ENCODE results near the gene KIAA1671. TPM values are rescaled to one million over a fixed set of nuclear protein-coding genes. Genes with fewer than 3 reads are reported as not detected.

KIAA1671 gene
- total RNA-seq, 3 donors from 2014 or later, result 71.3 to 131 (median 88.9) TPM

- DNase-seq (no peak), ATAC-seq (no peak)
- Histone ChIP-seq H3K36me3 (ENCODE audit: low read depth) (no peaks in the 10 kb centered on the region), H3K9me3 (no peaks in the 10 kb centered on the region), H3K4me3 (no peak overlapping the region), H3K4me1 (ENCODE audit: low read depth) (no peaks in the 10 kb centered on the region)
- intact Hi-C loops (cut with DNase I, micrococcal nuclease), result no loop called here
- TF ChIP-seq CTCF (IDR thresholded peaks at IDR 0.05), result no peak
Observed at GRCh38 chr22:25205847-25206246, 253.3 kb downstream of the KIAA1671 start.

DNA sequence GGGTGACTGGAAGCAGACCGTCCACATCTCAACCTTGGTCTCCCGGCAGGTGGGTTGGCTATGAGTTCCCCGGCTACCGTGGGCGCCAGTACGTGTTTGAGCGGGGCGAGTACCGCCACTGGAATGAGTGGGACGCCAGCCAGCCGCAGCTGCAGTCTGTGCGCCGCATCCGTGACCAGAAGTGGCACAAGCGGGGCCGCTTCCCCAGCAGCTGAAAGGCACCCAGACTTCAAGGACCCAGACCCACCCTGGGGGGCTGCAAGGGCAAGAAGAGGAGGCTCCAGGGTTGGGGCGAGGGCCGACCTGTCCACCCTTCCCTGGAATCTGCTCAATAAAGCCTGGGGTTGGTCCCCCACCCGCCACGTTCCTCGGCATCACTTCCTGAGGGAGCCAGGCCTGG is 254.5 kb downstream of the KIAA1671 start:
- intact Hi-C loops (cut with DNase I, micrococcal nuclease), result no loop called here
- H3K36me3 ChIP-seq (ENCODE audit: low read depth), result no peaks in the 10 kb centered on the region

DNA sequence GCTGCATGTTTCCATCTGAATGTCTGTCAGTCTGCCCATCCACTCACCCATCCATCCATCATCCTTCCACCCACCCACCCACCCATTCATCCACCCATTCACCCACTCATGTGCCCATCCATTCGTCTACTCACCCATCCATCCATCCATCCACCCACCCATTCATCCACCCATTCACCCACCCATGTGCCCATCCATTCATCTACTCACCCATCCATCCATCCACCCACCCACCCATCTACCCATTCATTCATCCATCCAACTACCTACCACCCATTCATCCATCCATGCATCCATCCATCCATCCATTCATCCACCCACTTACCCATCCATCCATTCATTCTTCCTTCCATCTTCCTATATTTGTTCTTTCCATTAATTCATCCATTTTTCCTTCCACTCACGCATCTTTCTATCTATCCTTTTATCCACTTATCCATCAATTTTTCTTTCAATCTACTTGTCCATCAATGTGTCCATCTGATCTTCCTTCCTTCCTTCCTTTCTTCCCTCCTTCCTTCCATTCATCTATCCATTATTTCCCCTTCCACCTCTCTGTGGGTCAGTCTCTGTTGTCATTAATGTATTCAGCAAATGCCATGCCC is 255.1 kb downstream of the KIAA1671 start:
- DNase-seq, result no peak
- no peak for ATAC-seq
- no peaks in the 10 kb centered on the region for H3K4me1 ChIP-seq (ENCODE audit: low read depth)
- no peak for TF ChIP-seq CTCF (IDR thresholded peaks at IDR 0.05)
- H3K36me3 ChIP-seq (ENCODE audit: low read depth), result no peaks in the 10 kb centered on the region
- no peak overlapping the region for H3K4me3 ChIP-seq
- no peaks in the 10 kb centered on the region for H3K9me3 ChIP-seq
- intact Hi-C loops (cut with DNase I, micrococcal nuclease), result no loop called here

More for the DNA sequence above, 254.5 kb downstream of the KIAA1671 start:
- no peak for TF ChIP-seq CTCF (IDR thresholded peaks at IDR 0.05)
- no peaks in the 10 kb centered on the region for H3K9me3 ChIP-seq
- no peaks in the 10 kb centered on the region for H3K4me1 ChIP-seq (ENCODE audit: low read depth)
- H3K4me3 ChIP-seq, result no peak overlapping the region
- ATAC-seq (no peak), DNase-seq (no peak)

DNA sequence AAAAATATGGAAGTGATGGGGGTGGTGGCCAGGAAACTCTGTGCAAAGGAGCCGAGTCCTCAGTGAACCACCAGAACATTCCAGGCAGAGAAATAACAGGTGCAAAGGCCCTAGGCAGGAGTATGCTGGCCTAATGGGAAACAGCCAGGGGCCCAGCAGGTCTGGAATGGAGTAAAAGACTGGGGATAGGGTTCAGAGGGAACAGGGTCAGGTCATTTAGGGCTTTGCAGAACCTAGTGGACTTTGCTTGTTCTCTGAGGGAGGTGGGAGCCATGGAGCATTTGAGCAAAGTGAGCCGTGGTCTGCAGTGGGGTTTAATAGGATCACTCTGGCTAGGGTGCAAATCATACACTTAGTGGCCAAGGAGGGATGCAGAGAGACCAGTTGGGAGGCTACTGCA is 255.8 kb downstream of the KIAA1671 start:
- Histone ChIP-seq H3K4me3 (no peak overlapping the region), H3K9me3 (no peaks in the 10 kb centered on the region), H3K36me3 (ENCODE audit: low read depth) (no peaks in the 10 kb centered on the region), H3K4me1 (ENCODE audit: low read depth) (no peaks in the 10 kb centered on the region)
- ATAC-seq (no peak), DNase-seq (no peak)
- intact Hi-C loops (cut with DNase I, micrococcal nuclease), result no loop called here
- TF ChIP-seq CTCF (IDR thresholded peaks at IDR 0.05), result no peak

- no peak for TF ChIP-seq CTCF (IDR thresholded peaks at IDR 0.05)
- Histone ChIP-seq H3K4me3 (no peak overlapping the region), H3K9me3 (no peaks in the 10 kb centered on the region), H3K4me1 (ENCODE audit: low read depth) (no peaks in the 10 kb centered on the region), H3K36me3 (ENCODE audit: low read depth) (no peaks in the 10 kb centered on the region)
- no peak for ATAC-seq
- intact Hi-C loops (cut with DNase I, micrococcal nuclease), result no loop called here
- DNase-seq, result no peak
Observed at GRCh38 chr22:25208743-25209505, 256.4 kb downstream of the KIAA1671 start.
